Measurements from ENCODE around the gene DMAC2.
"Not testable (repeated sequence)": the region's sequence is repeated elsewhere in the genome, so short reads cannot be mapped to it uniquely, and the experiment has no call there.

Gene DMAC2

DNA sequence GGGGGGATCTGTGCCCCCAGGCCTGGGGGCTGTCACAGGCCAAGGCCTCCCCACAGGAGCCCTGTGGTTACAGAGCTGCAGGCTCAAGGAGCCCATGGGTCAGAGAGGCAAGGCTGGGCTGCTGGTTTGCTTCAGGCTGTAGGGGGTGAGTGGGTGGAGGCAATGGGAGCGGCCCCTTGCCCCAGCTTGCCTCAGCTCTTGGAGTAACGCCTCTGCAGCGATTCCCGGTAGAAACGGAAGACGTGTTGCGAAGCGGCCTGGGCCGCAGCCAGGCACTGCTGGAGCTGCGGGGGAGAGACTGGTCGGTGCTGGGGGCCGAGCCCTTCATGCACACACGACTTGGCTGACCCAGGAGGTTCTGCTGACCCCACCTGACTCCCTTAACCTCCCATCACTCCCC lies 53.3 kb downstream of the DMAC2 start:
- Histone ChIP-seq H3K36me3 (ENCODE audit: insufficient read depth, low read depth, low read length) (peaks cover 33% of the 10 kb centered on the region), H3K4me1 (ENCODE audit: insufficient read depth, low read length) (no peaks in the 10 kb centered on the region), H3K27ac (ENCODE audit: low read length) (no peak overlapping the region), H3K9ac (ENCODE audit: low read depth, low read length) (no peak overlapping the region), H3K9me3 (ENCODE audit: insufficient read depth, low read depth, low read length) (no peaks in the 10 kb centered on the region), H3K4me3 (ENCODE audit: low read length) (no peak overlapping the region), H3K27me3 (ENCODE audit: insufficient read depth, low read length) (no peaks in the 10 kb centered on the region)

DNA sequence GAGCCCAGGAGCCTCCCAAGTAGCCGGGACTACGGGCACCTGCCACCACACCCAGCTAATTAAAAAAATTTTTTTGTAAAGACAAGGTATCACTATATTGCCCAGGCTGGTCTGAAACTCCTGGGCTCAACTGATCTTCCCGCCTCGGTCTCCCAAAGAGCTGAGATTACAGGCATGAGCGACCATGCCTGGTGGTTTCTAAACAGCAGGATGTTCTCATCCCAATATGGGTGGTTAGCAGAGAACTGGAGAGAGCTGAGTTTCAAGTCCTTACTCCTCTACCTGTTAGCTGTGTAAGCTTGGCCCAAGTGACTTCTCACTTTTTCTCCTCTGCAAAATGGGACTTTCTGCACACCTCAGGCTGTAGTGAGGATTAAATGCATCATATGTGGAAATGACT lies 55.4 kb downstream of the DMAC2 start:
- Histone ChIP-seq H3K9ac (ENCODE audit: low read depth, low read length) (no peak overlapping the region), H3K27ac (ENCODE audit: low read length) (no peak overlapping the region), H3K9me3 (ENCODE audit: insufficient read depth, low read depth, low read length) (no peaks in the 10 kb centered on the region), H3K4me3 (ENCODE audit: low read length) (no peak overlapping the region), H3K27me3 (ENCODE audit: insufficient read depth, low read length) (no peaks in the 10 kb centered on the region), H3K36me3 (ENCODE audit: insufficient read depth, low read depth, low read length) (peaks cover 19% of the 10 kb centered on the region), H3K4me1 (ENCODE audit: insufficient read depth, low read length) (no peaks in the 10 kb centered on the region)

DNA sequence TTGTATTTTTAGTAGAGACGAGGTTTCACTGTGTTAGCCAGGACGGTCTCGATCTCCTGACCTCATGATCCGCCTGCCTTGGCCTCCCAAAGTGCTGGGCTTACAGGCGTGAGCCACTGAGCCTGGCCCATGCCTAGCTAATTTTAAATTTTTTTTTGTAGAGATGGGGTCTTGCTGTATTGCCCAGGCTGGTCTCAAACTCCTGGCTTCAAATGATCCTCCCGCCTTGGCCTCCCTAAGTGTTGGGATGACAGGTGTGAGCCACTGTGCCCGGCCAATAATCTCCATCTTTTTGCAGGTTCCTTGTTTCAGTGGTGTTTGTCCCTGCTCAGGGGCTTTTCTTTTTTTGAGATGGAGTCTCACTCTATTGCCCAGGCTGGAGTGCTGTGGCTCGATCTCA lies 58.2 kb downstream of the DMAC2 start:
- H3K36me3 ChIP-seq (ENCODE audit: insufficient read depth, low read depth, low read length); H3K4me1 ChIP-seq (ENCODE audit: insufficient read depth, low read length); H3K9ac ChIP-seq (ENCODE audit: low read depth, low read length); H3K27me3 ChIP-seq (ENCODE audit: insufficient read depth, low read length); H3K4me3 ChIP-seq (ENCODE audit: low read length); H3K27ac ChIP-seq (ENCODE audit: low read length); H3K9me3 ChIP-seq (ENCODE audit: insufficient read depth, low read depth, low read length): not testable (repeated sequence)
